ENCODE results near the gene BRIP1.

BRIP1 gene

GRCh38 chr17:61813211-61813610 lies 50.1 kb downstream of the BRIP1 start:
- no peak for DNase-seq (ENCODE audit: low read depth)
- no peak overlapping the region for H3K4me3 ChIP-seq (ENCODE audit: low read depth, low read length)
- no peak for TF ChIP-seq CTCF (conservative IDR thresholded peaks at IDR 0.05; ENCODE audit: low read depth, low read length)

GRCh38 chr17:61812747-61813146 lies 50.6 kb downstream of the BRIP1 start:
- H3K4me3 ChIP-seq (ENCODE audit: low read depth, low read length), result no peak overlapping the region
- no peak for DNase-seq (ENCODE audit: low read depth)
- TF ChIP-seq CTCF (conservative IDR thresholded peaks at IDR 0.05; ENCODE audit: low read depth, low read length), result no peak

- DNase-seq (ENCODE audit: low read depth), result peak; percentile 82
- TF ChIP-seq CTCF (conservative IDR thresholded peaks at IDR 0.05; ENCODE audit: low read depth, low read length), result no peak
- H3K4me3 ChIP-seq (ENCODE audit: low read depth, low read length), result no peak overlapping the region
Measured at GRCh38 chr17:61809816-61810392, 53.4 kb downstream of the BRIP1 start.

GRCh38 chr17:61808442-61808841 lies 54.9 kb downstream of the BRIP1 start:
- no peak for TF ChIP-seq CTCF (conservative IDR thresholded peaks at IDR 0.05; ENCODE audit: low read depth, low read length)
- no peak for DNase-seq (ENCODE audit: low read depth)
- H3K4me3 ChIP-seq (ENCODE audit: low read depth, low read length), result no peak overlapping the region

GRCh38 chr17:61806936-61807335 lies 56.4 kb downstream of the BRIP1 start:
- TF ChIP-seq CTCF (conservative IDR thresholded peaks at IDR 0.05; ENCODE audit: low read depth, low read length), result no peak
- peak; percentile 30 for DNase-seq (ENCODE audit: low read depth)

GRCh38 chr17:61806081-61806828 lies 57.1 kb downstream of the BRIP1 start:
- DNase-seq (ENCODE audit: low read depth), result peak; percentile 8
- H3K4me3 ChIP-seq (ENCODE audit: low read depth, low read length), result no peak overlapping the region
- TF ChIP-seq CTCF (conservative IDR thresholded peaks at IDR 0.05; ENCODE audit: low read depth, low read length), result no peak

More at GRCh38 chr17:61806936-61807335, 56.4 kb downstream of the BRIP1 start:
- H3K4me3 ChIP-seq (ENCODE audit: low read depth, low read length), result no peak overlapping the region

GRCh38 chr17:61805399-61805798 lies 57.9 kb downstream of the BRIP1 start:
- peak; percentile 63 for DNase-seq (ENCODE audit: low read depth)
- no peak for TF ChIP-seq CTCF (conservative IDR thresholded peaks at IDR 0.05; ENCODE audit: low read depth, low read length)
- no peak overlapping the region for H3K4me3 ChIP-seq (ENCODE audit: low read depth, low read length)

Measured in choroid plexus epithelial cell (primary cell).